GM10248 (cell line): ENCODE data around the gene POU6F2.

ENCODE experiments used
- CTCF ChIA-PET: fragments of 300-600 bp; sonication (Branson Sonifier 250); formaldehyde crosslinking; extraction: SDS; loops from one replicate; lab custom pipeline; 2021; ENCODE audit warnings: antibody characterized with exemption; lab: Yijun Ruan, JAX
- POLR2A ChIA-PET: fragments of 350-650 bp; sonication (Branson Sonifier 250); formaldehyde crosslinking; extraction: SDS; loops from one replicate; lab custom pipeline; 2020; ENCODE audit warnings: antibody characterized with exemption; lab: Yijun Ruan, JAX
- DNase-seq: peaks from one replicate; pipeline ENCODE4 v3.0.0; 2012; ENCODE audit errors: extremely low spot score
- CTCF ChIP-seq: IDR thresholded peaks from 2 replicates; pipeline ENCODE4 v1.5.1; 2012; ENCODE audit warnings: mild to moderate bottlenecking, low read depth; ENCODE audit errors: extremely low read depth, missing control alignments, control extremely low read depth

POU6F2 gene

GRCh38 chr7:39084349-39084748 lies 106.6 kb downstream of the POU6F2 start:
- no peak for DNase-seq
- TF ChIP-seq CTCF, result no peak
- CTCF ChIA-PET, result no interaction called here
- POLR2A ChIA-PET, result no interaction called here

- ChIA-PET CTCF (interaction anchor here (0.9 to 1.2 kb wide), 4 partner anchors 9 to 19 kb away, joined by 3 to 4 read pairs (median 3); no protein-coding TSS in a partner anchor), POLR2A (no interaction called here)
- no peak for DNase-seq
- TF ChIP-seq CTCF, result no peak
Observed at GRCh38 chr7:39085189-39085588, 107.5 kb downstream of the POU6F2 start.

- CTCF ChIA-PET, result interaction anchor here (0.9 to 1.2 kb wide), 4 partner anchors 9 to 19 kb away, joined by 3 to 4 read pairs (median 3); no protein-coding TSS in a partner anchor
- DNase-seq, result no peak
- POLR2A ChIA-PET, result no interaction called here
- no peak for TF ChIP-seq CTCF
Observed at GRCh38 chr7:39085590-39086049, 107.9 kb downstream of the POU6F2 start.

GRCh38 chr7:39086638-39087360 lies 109.1 kb downstream of the POU6F2 start:
- CTCF ChIA-PET, result no interaction called here
- no peak for TF ChIP-seq CTCF
- no peak for DNase-seq
- POLR2A ChIA-PET, result no interaction called here

GRCh38 chr7:39088730-39089593 lies 111.3 kb downstream of the POU6F2 start:
- CTCF ChIA-PET, result interaction anchor here (2.2 kb wide), 1 partner anchor 11 kb away, joined by 7 read pairs; no protein-coding TSS in a partner anchor
- TF ChIP-seq CTCF, result no peak
- no peak for DNase-seq

GRCh38 chr7:39091145-39091544 lies 113.4 kb downstream of the POU6F2 start:
- DNase-seq, result no peak
- POLR2A ChIA-PET, result no interaction called here
- CTCF ChIA-PET, result interaction anchor here (2.2 kb wide), 1 partner anchor 13 kb away, joined by 7 read pairs; no protein-coding TSS in a partner anchor
- TF ChIP-seq CTCF, result no peak

More at GRCh38 chr7:39088730-39089593, 111.3 kb downstream of the POU6F2 start:
- POLR2A ChIA-PET, result no interaction called here
